ENCODE results near the gene OR5B21.

- TF ChIP-seq CTCF (IDR thresholded peaks at IDR 0.05; ENCODE audit: low read length), result no peak
- no peak for TF ChIP-seq EZH2 (optimal IDR thresholded peaks at IDR 0.05; ENCODE audit: low read depth, low read length)
- TF ChIP-seq EZH2phosphoT487 (IDR thresholded peaks at IDR 0.05; ENCODE audit: low read length), result no peak
These were observed 13.8 kb downstream of the OR5B21 start for GRCh38 chr11:58494101-58494500.
